Retinal pigment epithelial cell (primary cell): ENCODE measurements around the gene MYH7B.

Experiments
- DNase-seq: peaks from one replicate; pipeline ENCODE4 v3.0.0-alpha.2; 2010; ENCODE audit warnings: low read depth
- H3K4me3 ChIP-seq: 2 replicates; pipeline ENCODE4 v1.5.1; 2011; ENCODE audit warnings: mild to moderate bottlenecking, low read length, control low read depth, moderate library complexity
- TF ChIP-seq, protein P1 (sequence below): conservative IDR thresholded peaks from 2 replicates; pipeline ENCODE4 v1.5.1; 2011; ENCODE audit warnings: low read depth, low read length, control low read depth, inconsistent platforms

The MYH7B gene

DNA sequence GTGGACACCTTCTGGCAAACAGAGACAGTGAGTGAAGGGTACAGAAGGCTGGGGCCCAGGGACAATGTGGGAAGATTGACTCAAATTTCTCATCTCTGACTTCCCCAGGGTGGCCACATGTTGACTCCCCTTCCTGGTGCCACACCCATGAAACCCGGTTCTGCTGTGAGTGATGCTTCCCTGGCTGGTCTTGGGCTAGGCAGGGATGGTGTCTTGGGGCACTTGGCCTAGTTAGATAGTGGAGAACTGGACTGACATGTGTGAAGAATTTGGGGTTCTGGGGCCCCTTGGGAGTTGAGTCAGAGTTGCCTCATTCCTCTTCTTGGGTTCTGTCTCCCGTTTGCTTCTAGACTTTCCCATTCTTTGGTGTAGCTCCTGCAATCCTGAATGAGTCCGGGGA lies 34.2 kb upstream of the MYH7B start:
- DNase-seq, result no peak

DNA sequence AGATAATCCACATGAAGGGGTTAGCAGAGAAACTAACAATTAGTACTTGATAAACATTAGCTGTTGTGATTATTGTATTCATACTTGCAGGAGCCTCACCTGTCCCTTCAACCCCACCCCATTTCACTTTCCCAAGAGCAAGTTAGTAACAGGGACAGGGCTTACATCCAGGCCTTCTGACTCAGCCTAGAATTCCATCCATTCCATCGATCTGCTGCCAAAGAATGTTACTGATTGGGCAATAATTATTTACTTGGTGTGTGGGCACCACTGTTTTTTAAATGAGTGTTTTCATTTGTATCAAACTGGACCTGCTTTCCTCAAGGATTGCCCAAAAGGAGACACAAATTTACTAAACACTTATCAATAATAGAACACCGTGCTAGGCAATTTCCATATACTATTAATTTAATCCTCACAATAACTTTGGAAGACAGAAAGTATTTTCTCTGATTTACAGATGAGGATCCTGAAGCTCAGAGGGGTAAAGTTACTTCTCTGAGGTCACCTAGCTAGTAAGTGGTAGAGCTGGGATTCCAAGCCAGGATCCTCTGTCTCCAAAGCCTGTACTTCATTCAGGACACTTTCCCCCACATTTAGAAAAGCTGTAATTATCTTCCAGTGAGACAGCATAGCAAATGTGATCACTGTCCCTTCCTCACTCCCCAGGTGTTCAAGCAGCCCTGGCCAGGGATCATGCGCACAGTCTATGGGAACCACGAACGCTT lies 32.9 kb upstream of the MYH7B start:
- TF ChIP-seq, protein P1, sequence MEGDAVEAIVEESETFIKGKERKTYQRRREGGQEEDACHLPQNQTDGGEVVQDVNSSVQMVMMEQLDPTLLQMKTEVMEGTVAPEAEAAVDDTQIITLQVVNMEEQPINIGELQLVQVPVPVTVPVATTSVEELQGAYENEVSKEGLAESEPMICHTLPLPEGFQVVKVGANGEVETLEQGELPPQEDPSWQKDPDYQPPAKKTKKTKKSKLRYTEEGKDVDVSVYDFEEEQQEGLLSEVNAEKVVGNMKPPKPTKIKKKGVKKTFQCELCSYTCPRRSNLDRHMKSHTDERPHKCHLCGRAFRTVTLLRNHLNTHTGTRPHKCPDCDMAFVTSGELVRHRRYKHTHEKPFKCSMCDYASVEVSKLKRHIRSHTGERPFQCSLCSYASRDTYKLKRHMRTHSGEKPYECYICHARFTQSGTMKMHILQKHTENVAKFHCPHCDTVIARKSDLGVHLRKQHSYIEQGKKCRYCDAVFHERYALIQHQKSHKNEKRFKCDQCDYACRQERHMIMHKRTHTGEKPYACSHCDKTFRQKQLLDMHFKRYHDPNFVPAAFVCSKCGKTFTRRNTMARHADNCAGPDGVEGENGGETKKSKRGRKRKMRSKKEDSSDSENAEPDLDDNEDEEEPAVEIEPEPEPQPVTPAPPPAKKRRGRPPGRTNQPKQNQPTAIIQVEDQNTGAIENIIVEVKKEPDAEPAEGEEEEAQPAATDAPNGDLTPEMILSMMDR, result no peak
- DNase-seq, result peak; percentile 73
- H3K4me3 ChIP-seq, result no peak overlapping the region

More for the DNA sequence above, 34.2 kb upstream of the MYH7B start:
- H3K4me3 ChIP-seq, result no peak overlapping the region
- TF ChIP-seq, protein P1, result no peak

- no peak for DNase-seq
- TF ChIP-seq, protein P1, result no peak
- H3K4me3 ChIP-seq, result no peak overlapping the region
Measured at GRCh38 chr20:34923414-34923813, 32.3 kb upstream of the MYH7B start.

DNA sequence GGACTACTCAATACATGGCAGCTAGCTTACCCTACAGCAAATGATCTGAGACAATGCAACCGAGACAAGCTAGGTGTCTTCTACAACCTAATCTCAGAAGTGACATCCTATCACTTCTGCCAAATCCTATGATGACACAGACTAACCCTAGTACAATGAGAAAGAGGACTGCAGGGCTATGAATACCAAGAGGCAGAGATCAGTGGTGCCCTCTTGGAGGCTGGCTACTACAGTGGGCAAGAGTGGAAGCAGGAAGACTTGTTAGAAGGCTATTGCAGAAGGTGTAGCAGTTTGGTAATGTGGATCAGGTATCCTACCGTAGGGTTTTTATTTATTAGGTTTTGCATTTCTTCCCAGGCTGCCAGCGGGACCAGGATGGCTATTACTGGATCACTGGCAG lies 30.3 kb upstream of the MYH7B start:
- DNase-seq, result no peak
- TF ChIP-seq, protein P1, result no peak

DNA sequence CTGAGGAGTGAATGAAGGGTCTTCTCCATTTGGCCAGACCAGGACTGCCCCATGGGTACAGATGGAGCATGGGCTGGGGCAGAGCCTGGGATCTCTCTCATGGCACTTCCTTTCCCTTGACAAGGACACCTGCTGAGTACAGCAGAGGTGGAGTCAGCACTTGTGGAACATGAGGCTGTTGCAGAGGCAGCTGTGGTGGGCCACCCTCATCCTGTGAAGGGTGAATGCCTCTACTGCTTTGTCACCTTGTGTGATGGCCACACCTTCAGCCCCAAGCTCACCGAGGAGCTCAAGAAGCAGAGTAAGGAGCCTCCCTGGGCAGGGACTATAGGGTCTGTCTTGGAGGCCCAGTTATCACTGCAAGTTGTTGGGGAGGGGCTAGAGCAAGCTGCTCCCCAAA lies 29.7 kb upstream of the MYH7B start:
- no peak for DNase-seq
- TF ChIP-seq, protein P1, result no peak
- no peak overlapping the region for H3K4me3 ChIP-seq

More for the DNA sequence above, 30.3 kb upstream of the MYH7B start:
- H3K4me3 ChIP-seq, result no peak overlapping the region

GRCh38 chr20:34926581-34926980 lies 29.1 kb upstream of the MYH7B start:
- DNase-seq, result no peak
- no peak overlapping the region for H3K4me3 ChIP-seq
- TF ChIP-seq, protein P1, result no peak

DNA sequence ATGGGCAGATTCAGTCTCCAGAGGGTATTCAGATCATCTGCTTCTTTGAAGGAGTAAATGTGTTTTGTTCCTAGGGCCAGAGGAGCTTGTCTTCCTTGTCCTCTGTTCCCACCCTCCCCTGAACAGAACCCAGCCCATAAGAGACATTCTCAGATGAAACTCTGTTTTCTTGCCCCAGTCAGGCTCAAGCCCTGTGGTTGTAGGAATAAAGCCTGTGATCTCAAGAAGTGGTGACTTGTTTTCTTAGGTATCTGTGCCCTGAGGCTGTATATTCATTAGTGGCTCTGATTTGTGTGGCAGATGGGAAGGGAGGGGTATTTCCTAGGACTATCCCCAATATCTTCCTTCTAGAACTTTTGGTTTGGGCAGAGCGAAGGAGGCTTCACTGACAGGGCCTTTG lies 27.9 kb upstream of the MYH7B start:
- TF ChIP-seq, protein P1, result no peak
- H3K4me3 ChIP-seq, result no peak overlapping the region
- no peak for DNase-seq
